ENCODE data around the gene RICTOR. TPM values are rescaled to one million over a fixed set of nuclear protein-coding genes. Genes with fewer than 3 reads are reported as not detected.
"Not testable (repeated sequence)": the region's sequence is repeated elsewhere in the genome, so short reads cannot be mapped to it uniquely, and the experiment has no call there.

RICTOR gene
- polyA plus RNA-seq, 4 donors, result 20.9 to 28.0 (median 25.3) TPM

GRCh38 chr5:39016587-39017275 lies 57.5 kb downstream of the RICTOR start:
- no peak for DNase-seq (ENCODE audit: low read depth in 4 of 4, low spot score in 3 of 4)

- DNase-seq (ENCODE audit: low read depth in 4 of 4, low spot score in 3 of 4), result no peak
Observed at GRCh38 chr5:39015743-39016586, 58.2 kb downstream of the RICTOR start.

- no peak for DNase-seq (ENCODE audit: low read depth in 4 of 4, low spot score in 3 of 4)
Observed at GRCh38 chr5:39014561-39014960, 59.6 kb downstream of the RICTOR start.

GRCh38 chr5:39013938-39014337 lies 60.3 kb downstream of the RICTOR start:
- DNase-seq (ENCODE audit: low read depth in 4 of 4, low spot score in 3 of 4), result no peak

GRCh38 chr5:39010958-39011357 lies 63.2 kb downstream of the RICTOR start:
- not testable (repeated sequence) for DNase-seq (ENCODE audit: low read depth in 4 of 4, low spot score in 3 of 4)

- DNase-seq (ENCODE audit: low read depth in 4 of 4, low spot score in 3 of 4), result no peak
Observed at GRCh38 chr5:39009981-39010380, 64.2 kb downstream of the RICTOR start.

GRCh38 chr5:39009280-39009679 lies 64.9 kb downstream of the RICTOR start:
- no peak for DNase-seq (ENCODE audit: low read depth in 4 of 4, low spot score in 3 of 4)

- no peak for DNase-seq (ENCODE audit: low read depth in 4 of 4, low spot score in 3 of 4)
Observed at GRCh38 chr5:39006650-39007049, 67.5 kb downstream of the RICTOR start.

GRCh38 chr5:39005566-39006232 lies 68.5 kb downstream of the RICTOR start:
- DNase-seq (ENCODE audit: low read depth in 4 of 4, low spot score in 3 of 4), result no peak

GRCh38 chr5:39001683-39002082 lies 72.5 kb downstream of the RICTOR start:
- DNase-seq (ENCODE audit: low read depth in 4 of 4, low spot score in 3 of 4), result no peak

- DNase-seq (ENCODE audit: low read depth in 4 of 4, low spot score in 3 of 4), result no peak
Observed at GRCh38 chr5:38999037-38999436, 75.2 kb downstream of the RICTOR start.

- no peak for DNase-seq (ENCODE audit: low read depth in 4 of 4, low spot score in 3 of 4)
Observed at GRCh38 chr5:38997591-38997990, 76.6 kb downstream of the RICTOR start.

- no peak for DNase-seq (ENCODE audit: low read depth in 4 of 4, low spot score in 3 of 4)
Observed at GRCh38 chr5:38996123-38996522, 78.1 kb downstream of the RICTOR start.

GRCh38 chr5:38994324-38994927 lies 79.8 kb downstream of the RICTOR start:
- peak in 3 of 4 donors; percentile 12 to 40 (median 23) for DNase-seq (ENCODE audit: low read depth in 4 of 4, low spot score in 3 of 4)

GRCh38 chr5:38989974-38990719 lies 84.1 kb downstream of the RICTOR start:
- DNase-seq (ENCODE audit: low read depth in 4 of 4, low spot score in 3 of 4), result not testable (repeated sequence)

- no peak for DNase-seq (ENCODE audit: low read depth in 4 of 4, low spot score in 3 of 4)
Observed at GRCh38 chr5:38985909-38986452, 88.2 kb downstream of the RICTOR start.

- no peak for DNase-seq (ENCODE audit: low read depth in 4 of 4, low spot score in 3 of 4)
Observed at GRCh38 chr5:38979535-38979934, 94.7 kb downstream of the RICTOR start.

GRCh38 chr5:38978036-38978435 lies 96.2 kb downstream of the RICTOR start:
- DNase-seq (ENCODE audit: low read depth in 4 of 4, low spot score in 3 of 4), result no peak

- no peak for DNase-seq (ENCODE audit: low read depth in 4 of 4, low spot score in 3 of 4)
Observed at GRCh38 chr5:38968665-38969064, 105.5 kb downstream of the RICTOR start.

- no peak for DNase-seq (ENCODE audit: low read depth in 4 of 4, low spot score in 3 of 4)
Observed at GRCh38 chr5:38961691-38962090, 112.5 kb downstream of the RICTOR start.
